NCI-H510A (cell line): ENCODE measurements around the gene UBAP2L.
A peak's percentile ranks its signal among the peaks of the same experiment; 100 is the strongest.
"Not testable (repeated sequence)": the region's sequence is repeated elsewhere in the genome, so short reads cannot be mapped to it uniquely, and the experiment has no call there.

Source experiments
- DNase-seq: peaks from one replicate; lab custom pipeline; 2025; lab: John Stamatoyannopoulos, UW

UBAP2L gene

GRCh38 chr1:154256686-154257085, 35.9 kb downstream of the UBAP2L start:
- no peak for DNase-seq

GRCh38 chr1:154258784-154259183, 38.0 kb downstream of the UBAP2L start:
- no peak for DNase-seq

- DNase-seq: no peak
Observed at GRCh38 chr1:154260127-154260526, 39.4 kb downstream of the UBAP2L start.

GRCh38 chr1:154263465-154264332, 42.9 kb downstream of the UBAP2L start:
- no peak for DNase-seq

GRCh38 chr1:154264454-154264853, 43.7 kb downstream of the UBAP2L start:
- no peak for DNase-seq

- DNase-seq: no peak
Observed at GRCh38 chr1:154265586-154265985, 44.8 kb downstream of the UBAP2L start.

- no peak for DNase-seq
Observed at GRCh38 chr1:154270833-154271232, 50.1 kb downstream of the UBAP2L start.

GRCh38 chr1:154272217-154272998, 51.7 kb downstream of the UBAP2L start, which contains the start of gene HAX1:
HAX1 (plus strand) TSS chr1:154272629; CDS start chr1:154272724, 95 bp downstream.
- DNase-seq: peak; percentile 91

- DNase-seq: no peak
Observed at GRCh38 chr1:154272999-154273563, 52.3 kb downstream of the UBAP2L start.

GRCh38 chr1:154276797-154277196, 56.0 kb downstream of the UBAP2L start:
- DNase-seq: no peak

GRCh38 chr1:154287591-154287990, 66.8 kb downstream of the UBAP2L start:
- DNase-seq: not testable (repeated sequence)

- DNase-seq: no peak
Observed at GRCh38 chr1:154288661-154289060, 67.9 kb downstream of the UBAP2L start.

GRCh38 chr1:154290921-154291320, 70.2 kb downstream of the UBAP2L start:
- DNase-seq: no peak

- DNase-seq: no peak
Observed at GRCh38 chr1:154295408-154296235, 74.9 kb downstream of the UBAP2L start.

- no peak for DNase-seq
Observed at GRCh38 chr1:154301582-154301981, 80.8 kb downstream of the UBAP2L start.

GRCh38 chr1:154304664-154305337, 84.0 kb downstream of the UBAP2L start:
- no peak for DNase-seq

GRCh38 chr1:154306151-154306550, 85.4 kb downstream of the UBAP2L start:
- no peak for DNase-seq

- not testable (repeated sequence) for DNase-seq
Observed at GRCh38 chr1:154307670-154308270, 87.0 kb downstream of the UBAP2L start.

- DNase-seq: not testable (repeated sequence)
Observed at GRCh38 chr1:154309136-154309535, 88.4 kb downstream of the UBAP2L start.

GRCh38 chr1:154312229-154313065, 91.7 kb downstream of the UBAP2L start:
- DNase-seq: not testable (repeated sequence)
